ENCODE results near the gene ZNF740.

- TF ChIP-seq CTCF (IDR thresholded peaks at IDR 0.05 in 2 of 3, conservative IDR thresholded peaks at IDR 0.05 in 1 of 3; ENCODE audit: borderline replicate concordance in 1 of 3, insufficient read depth in 1 of 3, low read depth in 2 of 3, low read length in 2 of 3) (no peak), POLR2A (IDR thresholded peaks at IDR 0.05; ENCODE audit: borderline replicate concordance, extremely low read depth, insufficient read depth, insufficient read length) (no peak), RAD21 (IDR thresholded peaks at IDR 0.05; ENCODE audit: low read depth) (no peak), POLR2AphosphoS5 (IDR thresholded peaks at IDR 0.05; ENCODE audit: low read depth, low read length) (no peak), EGR1 (IDR thresholded peaks at IDR 0.05; ENCODE audit: low read depth) (no peak), ZNF274 (IDR thresholded peaks at IDR 0.05; ENCODE audit: low read depth, low read length) (no peak)
These were observed 11.5 kb downstream of the ZNF740 start for GRCh38 chr12:53191885-53192530.
